ENCODE results near the gene ACTC1. TPM values are rescaled to one million over a fixed set of nuclear protein-coding genes. Genes with fewer than 3 reads are reported as not detected.

ACTC1 gene
- total RNA-seq, 2 experiments from 2014 or later, result not detected

DNA sequence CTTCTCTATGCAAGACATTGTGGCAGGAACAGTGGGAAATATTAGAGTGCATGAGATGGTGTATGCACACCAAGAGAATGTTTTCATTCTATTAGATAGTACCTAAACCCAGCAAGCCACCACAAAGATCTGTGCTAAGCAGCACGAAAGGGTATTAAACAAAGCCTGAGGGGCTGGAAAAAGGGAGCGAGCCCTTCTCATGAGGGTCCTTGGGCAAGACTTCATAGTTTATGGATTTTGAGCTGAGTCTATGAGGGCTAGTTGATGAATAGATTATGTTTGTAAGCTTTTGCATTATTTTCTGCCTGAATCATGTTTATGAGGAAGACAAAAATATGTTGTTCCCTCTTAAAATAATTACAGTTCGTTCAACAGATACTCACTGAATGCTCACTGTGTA, 9.4 kb upstream of the ACTC1 start:
- H3K36me3 ChIP-seq (ENCODE audit: insufficient read depth, low read length), result no peaks in the 10 kb centered on the region
- intact Hi-C loops (cut with DNase I, micrococcal nuclease), result no loop called here
- no peak overlapping the region for H3K4me3 ChIP-seq (ENCODE audit: low read length)
- peaks cover 45% of the 10 kb centered on the region for H3K27me3 Mint-ChIP-seq
- H3K4me1 Mint-ChIP-seq (ENCODE audit: low read depth), result no peaks in the 10 kb centered on the region
- H3K27me3 ChIP-seq (ENCODE audit: control insufficient read depth in 1 of 2, insufficient read depth in 2 of 2, low read length in 2 of 2), result peaks cover 3 to 10% of the 10 kb centered on the region in 2 experiments
- no peak overlapping the region for H3K27ac Mint-ChIP-seq
- H3K36me3 Mint-ChIP-seq (ENCODE audit: low read depth), result no peaks in the 10 kb centered on the region
- CTCF ChIA-PET, result no interaction called here
- no peak overlapping the region for H3K4me3 Mint-ChIP-seq
- H3K27ac ChIP-seq (ENCODE audit: low read depth in 1 of 2, low read length in 2 of 2), result no peak overlapping the region
- H3K9me3 ChIP-seq (ENCODE audit: control insufficient read depth in 1 of 2, insufficient read depth in 1 of 2, low read length in 2 of 2), result peaks cover 0 to 4% of the 10 kb centered on the region in 2 experiments
- ATAC-seq (ENCODE audit: poor library complexity), result no peak
- H3K9me3 Mint-ChIP-seq, result peaks cover 5% of the 10 kb centered on the region
- H3K4me1 ChIP-seq (ENCODE audit: insufficient read depth, low read length), result no peaks in the 10 kb centered on the region
- POLR2A ChIA-PET, result no interaction called here
- TF ChIP-seq CTCF (IDR thresholded peaks at IDR 0.05), result no peak
- no peak for DNase-seq

- Mint-ChIP-seq H3K36me3 (ENCODE audit: low read depth) (no peaks in the 10 kb centered on the region), H3K27me3 (peaks cover 45% of the 10 kb centered on the region), H3K9me3 (peaks cover 5% of the 10 kb centered on the region), H3K4me3 (no peak overlapping the region), H3K27ac (no peak overlapping the region), H3K4me1 (ENCODE audit: low read depth) (no peaks in the 10 kb centered on the region)
- H3K36me3 ChIP-seq (ENCODE audit: insufficient read depth, low read length), result no peaks in the 10 kb centered on the region
- CTCF ChIA-PET, result no interaction called here
- H3K27me3 ChIP-seq (ENCODE audit: control insufficient read depth in 1 of 2, insufficient read depth in 2 of 2, low read length in 2 of 2), result peaks cover 9 to 13% of the 10 kb centered on the region in 2 experiments
- peaks cover 0 to 4% of the 10 kb centered on the region in 2 experiments for H3K9me3 ChIP-seq (ENCODE audit: control insufficient read depth in 1 of 2, insufficient read depth in 1 of 2, low read length in 2 of 2)
- POLR2A ChIA-PET, result no interaction called here
- intact Hi-C loops (cut with DNase I, micrococcal nuclease), result no loop called here
- H3K4me1 ChIP-seq (ENCODE audit: insufficient read depth, low read length), result no peaks in the 10 kb centered on the region
- no peak overlapping the region for H3K4me3 ChIP-seq (ENCODE audit: low read length)
- no peak overlapping the region for H3K27ac ChIP-seq (ENCODE audit: low read depth in 1 of 2, low read length in 2 of 2)
- ATAC-seq (ENCODE audit: poor library complexity) (no peak), DNase-seq (no peak)
- TF ChIP-seq CTCF (IDR thresholded peaks at IDR 0.05), result no peak
Measured at GRCh38 chr15:34804113-34804512, 8.8 kb upstream of the ACTC1 start.

- H3K36me3 ChIP-seq (ENCODE audit: insufficient read depth, low read length), result no peaks in the 10 kb centered on the region
- H3K27me3 ChIP-seq (ENCODE audit: control insufficient read depth in 1 of 2, insufficient read depth in 2 of 2, low read length in 2 of 2), result peaks cover 12 to 19% of the 10 kb centered on the region in 2 experiments
- peaks cover 0 to 4% of the 10 kb centered on the region in 2 experiments for H3K9me3 ChIP-seq (ENCODE audit: control insufficient read depth in 1 of 2, insufficient read depth in 1 of 2, low read length in 2 of 2)
- H3K27ac ChIP-seq (ENCODE audit: low read depth in 1 of 2, low read length in 2 of 2), result no peak overlapping the region
- H3K4me1 ChIP-seq (ENCODE audit: insufficient read depth, low read length), result no peaks in the 10 kb centered on the region
- Mint-ChIP-seq H3K36me3 (ENCODE audit: low read depth) (no peaks in the 10 kb centered on the region), H3K4me1 (ENCODE audit: low read depth) (no peaks in the 10 kb centered on the region), H3K4me3 (no peak overlapping the region), H3K9me3 (peaks cover 5% of the 10 kb centered on the region), H3K27me3 (peaks cover 45% of the 10 kb centered on the region), H3K27ac (no peak overlapping the region)
- intact Hi-C loops (cut with DNase I, micrococcal nuclease), result no loop called here
- no peak for ATAC-seq (ENCODE audit: poor library complexity)
- POLR2A ChIA-PET, result no interaction called here
- no peak overlapping the region for H3K4me3 ChIP-seq (ENCODE audit: low read length)
- DNase-seq, result no peak
- TF ChIP-seq CTCF (IDR thresholded peaks at IDR 0.05), result no peak
- CTCF ChIA-PET, result interaction anchor here (1.0 kb wide), 1 partner anchor 9 kb away, joined by 4 read pairs; no protein-coding TSS in a partner anchor
Measured at GRCh38 chr15:34802803-34803750, 7.7 kb upstream of the ACTC1 start.
